ENCODE results near the gene LAMTOR3.

DNA sequence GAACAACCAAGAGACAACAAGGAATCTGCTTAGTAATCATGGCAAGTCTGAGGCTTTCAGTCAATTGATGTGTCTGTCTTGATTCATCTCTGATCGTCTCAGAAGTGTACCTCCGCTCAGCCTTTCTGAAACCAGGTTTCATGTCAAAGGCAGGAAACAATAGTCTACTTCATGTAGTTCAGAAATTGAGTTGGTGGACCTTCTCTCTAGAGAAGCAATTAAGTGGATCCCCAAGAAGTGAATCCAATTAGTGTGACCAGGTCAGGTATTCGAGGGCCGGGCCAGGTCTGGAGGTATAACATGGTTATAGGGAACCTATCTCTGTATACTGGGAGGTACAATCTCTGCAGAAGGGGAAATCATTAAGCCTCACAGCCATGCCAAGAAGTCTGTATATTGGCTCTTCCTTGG lies 45.6 kb downstream of the LAMTOR3 start:
- TF ChIP-seq, protein P1, sequence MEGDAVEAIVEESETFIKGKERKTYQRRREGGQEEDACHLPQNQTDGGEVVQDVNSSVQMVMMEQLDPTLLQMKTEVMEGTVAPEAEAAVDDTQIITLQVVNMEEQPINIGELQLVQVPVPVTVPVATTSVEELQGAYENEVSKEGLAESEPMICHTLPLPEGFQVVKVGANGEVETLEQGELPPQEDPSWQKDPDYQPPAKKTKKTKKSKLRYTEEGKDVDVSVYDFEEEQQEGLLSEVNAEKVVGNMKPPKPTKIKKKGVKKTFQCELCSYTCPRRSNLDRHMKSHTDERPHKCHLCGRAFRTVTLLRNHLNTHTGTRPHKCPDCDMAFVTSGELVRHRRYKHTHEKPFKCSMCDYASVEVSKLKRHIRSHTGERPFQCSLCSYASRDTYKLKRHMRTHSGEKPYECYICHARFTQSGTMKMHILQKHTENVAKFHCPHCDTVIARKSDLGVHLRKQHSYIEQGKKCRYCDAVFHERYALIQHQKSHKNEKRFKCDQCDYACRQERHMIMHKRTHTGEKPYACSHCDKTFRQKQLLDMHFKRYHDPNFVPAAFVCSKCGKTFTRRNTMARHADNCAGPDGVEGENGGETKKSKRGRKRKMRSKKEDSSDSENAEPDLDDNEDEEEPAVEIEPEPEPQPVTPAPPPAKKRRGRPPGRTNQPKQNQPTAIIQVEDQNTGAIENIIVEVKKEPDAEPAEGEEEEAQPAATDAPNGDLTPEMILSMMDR (conservative IDR thresholded peaks at IDR 0.05 in 1 of 2, IDR thresholded peaks at IDR 0.05 in 1 of 2; ENCODE audit: low read depth in 1 of 2, low read length in 2 of 2) = no peak
- TF ChIP-seq EZH2 (IDR thresholded peaks at IDR 0.05; ENCODE audit: low read length, missing control alignments) = no peak
